Germinal center (tissue), 1 donor: Measurements from ENCODE around the gene DPP10.

Experiments used
- DNase-seq: peaks from one replicate; pipeline ENCODE4 v3.0.0; 2012; ENCODE audit warnings: mixed read lengths, low spot score

Gene DPP10

DNA sequence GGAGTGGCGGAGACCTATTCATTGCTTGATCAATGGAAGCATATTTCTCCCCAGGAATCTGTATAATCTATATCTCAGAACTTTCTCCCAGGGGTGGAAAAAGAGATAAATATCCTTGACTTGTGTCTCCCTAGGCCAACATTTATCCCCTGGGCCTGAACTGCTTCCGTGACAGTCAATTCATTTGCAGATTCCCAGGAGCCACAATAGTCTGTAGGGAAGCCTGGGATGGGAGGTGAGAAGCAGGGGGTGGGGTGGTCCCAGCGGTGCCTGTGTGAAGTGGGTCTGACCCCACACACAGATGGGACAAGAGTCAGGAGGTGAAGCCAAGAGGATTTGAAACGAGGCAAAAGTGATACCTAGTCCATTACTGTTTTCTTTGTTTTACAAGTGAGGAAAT lies 166.8 kb downstream of the DPP10 start:
- DNase-seq = no peak

DNA sequence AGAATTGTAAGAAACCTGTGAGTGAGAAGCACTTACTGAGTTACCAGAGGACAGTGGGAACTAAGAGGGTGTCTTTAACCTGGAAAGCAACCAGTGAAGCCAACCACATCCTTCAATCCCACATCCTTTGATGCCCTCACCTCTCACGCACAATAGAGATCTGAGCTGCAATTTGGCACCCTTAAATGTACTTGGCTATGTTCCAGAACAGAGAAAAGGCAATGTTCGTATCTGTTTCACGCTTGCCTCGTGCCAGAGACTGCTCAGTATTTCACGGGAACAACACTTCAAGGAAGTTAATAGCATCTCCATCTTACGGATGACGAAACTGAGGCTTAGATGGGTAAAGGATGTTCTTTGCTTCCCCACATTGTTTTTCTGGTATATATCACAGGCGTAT lies 167.4 kb downstream of the DPP10 start:
- no peak for DNase-seq

DNA sequence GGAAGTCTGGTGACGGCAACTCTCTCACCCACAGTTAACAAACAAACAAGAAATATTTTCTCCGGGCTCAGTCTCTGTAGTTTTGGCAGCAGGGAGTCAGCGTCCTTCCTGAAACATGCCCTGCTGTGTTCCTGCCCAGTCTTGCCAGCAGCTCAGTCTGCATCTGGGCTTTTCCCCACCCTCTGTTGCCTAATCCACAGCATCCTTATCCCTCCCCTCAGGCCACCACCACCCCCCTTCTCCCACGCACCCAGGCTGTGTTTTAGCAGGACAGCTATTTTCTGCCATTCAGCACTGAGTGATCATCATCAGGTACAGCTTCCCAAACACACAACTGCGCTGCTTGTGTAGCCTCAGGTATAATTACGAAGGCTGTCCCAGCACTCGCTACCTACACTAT lies 168.2 kb downstream of the DPP10 start:
- no peak for DNase-seq

DNA sequence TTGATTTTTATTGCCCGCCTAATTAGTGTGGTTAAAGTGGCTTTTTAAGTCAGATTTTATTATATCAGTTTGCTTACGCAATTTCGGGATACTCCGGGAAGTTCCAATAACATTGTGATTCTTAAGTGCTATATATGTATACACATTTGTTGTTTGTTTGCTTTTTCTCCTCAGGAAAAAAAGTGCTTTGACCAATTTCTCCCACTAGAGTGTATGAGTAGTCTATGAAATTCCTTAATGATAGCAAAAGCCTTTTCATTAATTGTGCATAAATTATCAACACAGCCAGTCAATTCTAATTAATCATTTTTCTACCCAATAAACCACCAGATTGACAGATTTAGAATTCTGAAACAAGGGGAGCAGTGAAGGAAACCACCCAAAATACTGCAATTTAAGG lies 172.2 kb downstream of the DPP10 start:
- no peak for DNase-seq

DNA sequence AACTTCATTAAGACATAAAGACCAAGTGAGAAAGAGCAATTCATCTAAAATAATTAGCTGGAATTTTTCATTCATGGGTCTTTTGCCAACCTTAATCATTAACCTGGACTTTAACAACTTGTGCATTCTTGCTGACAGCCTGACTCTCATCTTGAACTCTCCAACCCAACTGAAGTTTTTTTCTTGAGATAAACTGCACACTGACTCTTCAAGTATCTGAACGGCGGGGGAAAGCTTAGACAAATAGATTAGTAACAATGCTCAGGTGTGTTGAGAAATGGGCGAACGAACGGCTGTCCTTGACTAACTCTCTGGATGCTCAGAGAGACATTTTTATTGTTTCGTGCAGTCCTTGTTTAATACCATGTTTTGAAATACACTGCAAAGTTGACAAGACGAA lies 186.0 kb downstream of the DPP10 start:
- no peak for DNase-seq

DNA sequence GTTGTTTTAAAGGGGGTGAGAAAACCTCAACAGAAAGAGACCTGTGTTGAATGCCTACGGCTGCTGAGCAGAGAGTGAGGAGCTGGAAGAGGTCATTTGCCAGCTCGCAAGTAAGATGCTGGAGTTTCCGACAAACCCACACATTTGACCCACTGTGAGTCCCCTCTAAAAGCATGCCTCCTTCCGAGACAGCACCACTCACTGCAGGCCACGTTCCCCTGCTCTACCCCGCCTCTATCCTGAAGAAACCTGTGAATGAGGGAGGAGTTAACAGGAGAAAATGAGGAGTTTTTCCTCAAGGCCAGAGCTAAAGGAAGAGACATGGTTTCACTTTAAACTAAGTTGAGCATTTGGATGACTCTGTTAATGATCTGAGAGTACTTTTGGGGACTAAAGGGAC lies 188.7 kb downstream of the DPP10 start:
- DNase-seq = no peak

DNA sequence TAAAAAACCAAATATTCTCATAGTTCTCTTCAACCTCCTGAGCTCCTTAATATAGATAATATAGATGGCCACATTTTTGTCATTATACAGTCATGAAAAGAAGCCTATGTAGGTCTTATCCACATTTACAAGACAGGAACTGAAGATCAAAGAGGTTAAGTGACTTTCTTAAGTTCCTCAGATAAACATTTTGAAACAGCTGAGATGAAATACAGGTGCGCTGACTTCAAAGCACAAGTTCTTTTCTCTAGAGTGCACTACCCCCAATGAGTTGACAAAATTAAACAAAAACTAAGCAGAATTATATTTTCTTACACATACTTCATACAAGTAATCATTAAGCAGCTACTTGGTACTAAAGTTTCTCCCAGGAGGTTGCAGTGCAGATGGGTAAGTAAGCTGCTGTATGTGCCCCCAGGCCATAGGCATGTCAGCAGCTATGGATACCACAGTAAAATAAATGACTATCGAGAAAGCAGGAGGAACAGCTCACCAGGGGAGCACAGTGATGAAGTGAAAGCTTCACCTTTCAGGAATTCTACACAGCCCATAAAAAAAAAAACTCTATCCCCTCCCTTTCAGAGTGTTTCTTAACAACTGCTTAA lies 199.8 kb downstream of the DPP10 start:
- no peak for DNase-seq

DNA sequence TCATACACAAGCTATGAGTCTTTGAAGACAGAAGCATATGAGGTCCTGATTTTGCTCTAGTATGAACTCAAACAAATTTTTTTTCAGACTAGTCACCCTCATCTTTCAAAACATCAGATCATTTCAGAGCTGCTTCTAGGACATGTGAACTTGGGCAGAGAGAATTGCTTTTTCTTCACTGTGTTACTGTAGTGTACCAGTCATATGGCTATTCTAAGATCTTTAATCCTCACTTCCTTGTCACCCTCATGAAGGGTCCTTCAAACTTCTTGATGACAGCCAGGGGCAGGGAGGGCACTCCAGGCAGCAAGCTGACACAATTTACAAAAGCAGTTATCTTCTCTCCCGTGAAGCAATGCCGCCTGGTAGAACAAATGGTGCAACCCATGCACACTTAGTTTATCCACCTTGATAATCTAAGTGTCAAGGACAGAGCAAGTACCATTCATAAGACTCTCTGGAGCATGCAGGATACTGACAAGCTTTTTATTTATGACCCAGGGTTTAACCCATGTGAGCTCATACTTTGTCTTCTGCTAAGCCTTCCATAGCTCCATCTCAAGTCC lies 200.6 kb downstream of the DPP10 start:
- DNase-seq = no peak

DNA sequence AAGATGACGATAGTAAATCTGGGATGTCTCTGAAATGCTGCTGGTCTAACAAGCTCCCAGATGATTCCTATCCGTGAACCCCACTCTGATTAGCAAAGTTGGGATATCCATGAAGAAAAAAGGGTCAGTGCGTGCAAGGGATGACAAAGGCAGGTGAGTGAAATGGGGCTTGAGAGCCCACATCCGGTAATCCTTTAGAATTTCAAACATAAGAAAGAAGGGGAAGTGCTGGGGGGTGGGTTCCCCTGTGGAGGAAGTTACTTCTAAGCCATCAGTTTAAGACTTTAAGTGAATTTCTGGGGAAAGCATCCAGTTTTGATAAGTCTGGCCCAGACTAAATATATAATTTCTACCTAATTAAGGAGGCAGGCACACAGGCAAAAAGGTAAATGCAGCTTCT lies 209.5 kb downstream of the DPP10 start:
- no peak for DNase-seq

DNA sequence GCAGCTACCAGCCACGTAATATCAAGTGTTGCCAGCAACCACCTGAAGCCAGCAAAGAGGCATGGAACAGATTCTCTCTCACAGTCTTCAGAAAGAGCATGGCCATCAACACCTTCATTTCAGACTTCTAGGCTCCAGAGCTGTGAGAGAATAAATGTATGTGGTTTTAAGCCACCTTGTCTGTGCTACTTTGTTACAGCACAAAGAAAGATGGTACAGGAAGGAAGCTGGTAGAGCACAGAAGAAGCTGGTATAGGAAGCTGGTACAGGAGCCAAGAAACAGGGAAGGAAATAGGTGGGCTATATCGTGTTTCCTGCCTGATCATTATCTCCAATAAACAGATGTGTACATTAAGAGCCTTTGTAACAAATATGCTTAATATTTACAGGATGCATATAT lies 217.4 kb downstream of the DPP10 start:
- no peak for DNase-seq

DNA sequence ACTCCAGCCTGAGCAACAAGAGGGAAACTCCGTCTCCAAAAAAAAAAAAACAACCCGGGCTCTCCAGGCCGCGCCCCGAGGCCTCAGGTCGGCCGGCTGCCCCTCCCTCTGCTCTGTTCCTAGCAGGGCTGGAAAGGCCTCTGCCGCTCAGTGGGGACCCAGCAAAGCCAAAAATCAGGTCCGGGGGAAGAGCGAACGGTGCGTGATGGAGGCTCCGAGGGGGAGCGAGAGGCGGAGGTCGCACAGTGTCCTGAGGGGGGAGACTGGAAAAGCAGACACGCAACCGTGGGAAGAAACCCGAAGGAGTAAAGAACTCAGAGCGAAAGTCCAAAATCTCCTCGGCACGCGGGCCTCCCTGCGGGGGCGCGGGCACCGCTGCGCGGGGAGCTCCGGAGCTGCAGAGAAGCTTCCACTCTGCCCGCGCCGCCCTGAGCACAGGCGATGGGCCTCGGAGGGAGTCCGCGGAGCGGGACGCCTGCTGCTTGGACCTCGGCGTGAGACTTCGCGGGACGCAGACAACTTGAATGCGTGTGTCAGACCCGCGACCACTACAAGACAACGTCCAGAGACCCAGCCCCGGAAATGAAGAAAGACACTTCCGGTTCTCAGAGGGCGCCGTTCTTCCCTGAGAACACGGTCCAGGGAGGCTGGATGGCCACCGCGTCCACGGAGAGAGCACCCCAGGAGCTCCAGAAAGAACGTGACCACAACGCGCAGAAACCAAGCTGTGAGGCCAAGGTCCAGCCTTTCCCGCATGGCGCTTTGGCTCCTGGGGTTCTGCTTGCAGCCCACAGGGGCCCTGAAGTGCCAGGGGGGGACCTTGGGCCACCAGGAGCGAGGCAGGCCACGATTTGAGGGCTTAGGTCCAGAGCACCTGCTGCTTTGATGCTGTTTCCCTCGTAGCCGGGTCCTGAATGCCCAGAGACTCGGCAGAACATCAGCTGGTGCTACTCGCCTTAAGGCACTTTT lies 219.8 kb downstream of the DPP10 start:
- no peak for DNase-seq

DNA sequence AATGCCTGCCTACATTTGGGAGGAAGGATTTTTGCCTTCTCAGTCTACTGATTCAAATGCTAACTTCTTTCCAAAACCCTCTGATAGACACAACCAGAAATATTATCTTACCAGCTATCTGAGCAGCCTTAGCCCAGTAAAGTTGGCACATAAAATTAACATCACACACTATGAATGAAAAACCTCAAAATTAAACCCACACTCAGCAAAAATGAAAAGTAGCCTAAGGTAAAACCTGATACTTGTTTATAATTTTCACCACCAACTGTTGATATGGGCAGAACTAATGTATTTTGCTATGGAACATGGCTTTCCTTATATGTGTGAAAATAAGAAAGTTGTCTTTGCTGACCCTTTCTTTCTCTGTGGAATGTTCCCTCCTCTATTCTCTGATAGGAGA lies 226.0 kb downstream of the DPP10 start:
- no peak for DNase-seq

DNA sequence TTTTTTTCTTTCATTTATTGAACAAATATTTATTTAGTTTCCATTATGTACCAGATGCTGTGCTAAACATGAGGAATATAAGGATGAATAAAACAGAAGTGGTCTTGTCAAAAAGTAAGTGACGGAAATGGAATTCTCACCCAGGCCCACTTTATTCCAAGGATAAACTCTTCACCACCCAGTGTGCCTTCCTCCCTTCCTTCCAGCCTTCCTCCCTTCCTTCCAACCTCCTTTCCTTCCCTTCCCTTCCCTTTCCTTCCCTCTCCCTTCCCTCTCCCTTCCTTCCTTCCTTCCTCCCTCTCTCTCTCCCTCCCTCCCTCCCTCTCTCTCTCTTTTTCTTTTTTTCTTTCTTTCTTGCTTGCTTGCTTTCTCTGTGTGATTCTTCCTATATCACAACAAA lies 240.8 kb downstream of the DPP10 start:
- DNase-seq = no peak

DNA sequence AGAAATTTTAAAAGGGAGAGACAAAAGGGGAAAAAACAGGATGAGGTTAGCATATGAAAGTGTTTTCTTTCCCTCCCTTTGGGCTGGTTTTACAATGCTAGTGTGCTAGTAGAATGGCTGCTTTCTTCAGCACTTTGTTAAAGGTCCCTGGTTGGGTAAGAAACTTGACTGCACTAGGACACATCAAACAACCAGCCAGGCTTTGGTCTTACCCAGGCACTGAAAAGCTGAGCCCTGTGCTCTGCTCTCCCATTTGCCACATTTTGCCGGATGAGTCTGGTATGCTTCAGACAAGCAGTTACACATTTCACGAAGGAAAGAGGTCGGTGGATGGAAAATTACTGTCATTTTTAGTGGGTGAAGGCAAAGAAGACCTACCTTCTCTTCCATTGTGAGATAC lies 242.0 kb downstream of the DPP10 start:
- DNase-seq = no peak

DNA sequence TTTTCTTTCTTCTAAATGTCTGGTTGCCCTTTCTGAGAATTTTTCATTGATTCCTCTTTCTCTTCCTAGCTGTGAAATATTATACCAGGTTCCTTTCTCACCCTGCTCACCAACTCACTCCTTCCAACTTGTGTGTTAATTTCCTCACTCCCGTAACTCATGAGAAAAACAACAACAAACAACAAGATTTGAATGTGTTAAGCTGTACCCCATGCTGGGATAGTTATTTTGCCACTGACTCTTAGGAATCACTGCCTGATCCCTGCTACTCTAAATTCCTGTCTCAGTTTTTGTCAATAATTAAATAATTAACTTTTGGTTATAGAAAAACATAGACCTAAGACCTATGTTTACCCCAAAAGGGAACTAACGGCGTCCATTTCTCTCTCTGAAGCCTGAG lies 242.7 kb downstream of the DPP10 start:
- DNase-seq = no peak

DNA sequence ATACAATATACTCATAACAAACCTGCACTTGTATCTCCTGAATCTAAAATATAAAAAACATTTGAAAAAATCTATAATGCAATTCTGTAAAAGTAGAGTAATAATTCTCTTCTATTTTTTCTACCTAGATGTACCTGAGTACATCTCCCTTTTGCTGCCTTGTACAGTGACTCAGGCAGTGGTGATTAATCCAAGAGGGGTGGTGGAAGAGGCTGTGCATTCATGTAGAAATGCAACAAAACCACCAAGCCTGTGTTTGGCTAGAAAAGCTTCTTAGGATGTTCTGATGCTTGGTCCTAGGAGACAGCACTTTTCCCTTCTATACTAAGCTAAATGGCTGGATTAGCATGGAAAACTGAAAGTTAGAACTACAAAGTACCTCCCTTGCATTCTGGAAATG lies 245.8 kb downstream of the DPP10 start:
- no peak for DNase-seq

DNA sequence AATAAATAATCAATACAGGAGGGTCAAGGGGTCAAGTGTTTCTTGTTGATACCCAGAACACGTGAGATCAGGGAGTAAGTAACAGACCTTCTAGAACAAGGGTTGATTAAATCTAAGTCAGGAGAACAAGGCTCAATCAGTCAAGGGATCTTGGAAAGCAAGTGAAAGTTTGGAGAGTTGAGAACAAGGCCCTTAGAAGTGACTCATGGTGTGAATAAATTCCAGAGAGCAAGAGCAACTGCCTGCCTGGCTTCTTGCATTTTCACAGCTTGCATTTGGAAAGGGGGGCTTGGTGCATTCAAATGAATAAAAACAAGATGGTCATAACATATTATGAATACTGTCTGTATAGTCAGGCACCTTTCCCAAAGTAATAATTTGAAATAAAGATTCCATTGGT lies 256.1 kb downstream of the DPP10 start:
- no peak for DNase-seq

DNA sequence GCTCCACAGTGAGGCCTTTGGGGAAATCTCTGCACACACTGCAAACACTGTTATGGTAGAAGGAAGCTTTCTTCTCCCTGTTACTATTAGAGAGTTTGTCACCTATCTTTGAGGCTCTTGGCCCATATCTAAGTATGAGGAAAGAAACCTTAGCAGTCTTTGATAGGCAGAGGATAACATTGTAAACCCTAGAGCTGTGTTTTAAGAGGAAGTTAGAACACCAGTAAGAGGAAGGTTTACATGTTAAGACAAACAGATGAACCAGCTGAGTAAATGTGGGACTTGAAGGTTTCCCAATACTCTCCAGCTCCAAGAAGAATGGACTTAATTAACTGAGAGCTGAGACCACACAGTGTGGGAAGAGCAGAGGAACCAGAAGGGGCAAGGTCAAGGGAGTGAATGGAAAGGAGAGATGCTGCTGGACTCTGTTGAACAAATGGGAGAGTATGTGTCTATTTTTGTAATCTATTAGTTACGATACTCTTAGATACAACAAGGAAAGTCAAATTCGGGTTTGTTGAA lies 257.0 kb downstream of the DPP10 start:
- no peak for DNase-seq

DNA sequence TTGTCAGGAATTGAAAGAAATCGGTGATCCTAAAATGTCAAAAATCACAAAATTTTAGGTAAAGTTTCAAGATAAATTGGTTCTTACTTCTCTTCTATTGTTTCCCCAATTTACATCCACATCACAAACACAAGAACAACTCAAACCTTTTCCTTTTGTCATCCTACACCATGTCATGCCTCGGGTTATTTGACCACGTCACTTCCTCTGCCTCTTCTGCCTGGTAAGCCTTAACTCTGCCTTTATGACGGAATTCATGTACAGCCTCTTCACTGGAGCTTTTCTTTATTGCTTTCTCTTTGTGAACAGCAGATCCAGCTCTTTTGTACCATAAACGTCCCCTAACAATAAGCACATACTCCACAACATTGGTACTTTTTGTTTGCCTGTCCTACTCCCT lies 258.0 kb downstream of the DPP10 start:
- DNase-seq = no peak

DNA sequence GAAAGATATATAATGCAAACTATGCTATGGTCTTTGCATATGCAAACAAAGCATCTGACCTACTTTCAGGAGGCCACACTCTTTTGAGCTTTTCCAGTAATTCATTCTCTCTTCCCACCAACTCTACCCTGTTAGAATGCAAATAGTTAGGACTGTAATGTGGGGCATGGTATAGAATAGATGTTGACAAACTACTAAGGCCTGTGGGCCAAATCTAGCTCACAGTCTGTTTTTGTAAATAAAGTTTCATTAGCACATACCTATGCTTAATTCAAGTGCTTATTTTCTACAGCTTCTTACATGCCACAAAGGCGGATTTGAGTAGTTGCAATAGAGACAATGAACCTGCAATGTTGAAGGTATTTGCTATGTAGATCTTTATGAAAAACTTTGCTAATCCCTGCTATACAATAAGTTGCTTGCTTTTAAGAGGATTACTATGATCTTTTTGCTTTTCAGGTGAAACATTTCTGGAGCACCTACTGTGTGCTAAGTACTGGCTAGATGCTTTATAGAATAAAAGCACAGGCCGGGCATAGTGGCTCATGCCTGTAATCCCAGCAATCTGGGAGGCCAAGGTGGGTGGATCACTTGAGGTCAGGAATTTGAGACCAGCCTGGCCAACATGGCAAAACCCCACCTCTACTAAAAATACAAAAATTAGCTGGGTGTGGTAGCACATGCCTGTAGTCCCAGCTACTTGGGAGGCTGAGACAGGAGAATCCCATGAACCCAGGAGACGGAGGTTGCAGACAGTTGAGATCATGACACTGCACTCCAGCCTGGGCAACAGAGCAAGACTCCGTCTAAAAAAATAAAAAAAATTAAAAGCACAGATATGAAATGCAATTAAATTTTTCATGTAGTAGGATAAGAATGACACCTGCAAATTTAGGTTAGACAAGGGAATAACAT lies 267.8 kb downstream of the DPP10 start:
- no peak for DNase-seq

DNA sequence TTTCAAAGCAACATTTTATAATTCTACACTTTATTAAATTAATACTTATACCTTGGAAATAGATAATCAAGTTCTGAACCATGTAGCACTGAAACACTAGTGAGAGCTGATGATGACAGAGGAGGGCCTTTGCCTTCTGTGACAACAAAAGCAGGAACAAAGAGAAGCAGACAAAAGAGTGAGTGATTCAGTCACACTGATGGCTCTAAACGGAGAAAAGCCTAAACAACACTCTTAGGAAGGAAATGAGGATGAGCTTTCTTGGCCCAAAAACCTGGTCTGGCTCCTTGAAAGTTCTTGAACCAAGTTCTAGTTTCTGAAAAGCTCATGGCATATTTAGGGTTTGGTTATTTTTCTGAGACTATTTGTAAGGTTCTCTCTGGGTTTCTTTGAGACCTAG lies 271.9 kb downstream of the DPP10 start:
- no peak for DNase-seq

DNA sequence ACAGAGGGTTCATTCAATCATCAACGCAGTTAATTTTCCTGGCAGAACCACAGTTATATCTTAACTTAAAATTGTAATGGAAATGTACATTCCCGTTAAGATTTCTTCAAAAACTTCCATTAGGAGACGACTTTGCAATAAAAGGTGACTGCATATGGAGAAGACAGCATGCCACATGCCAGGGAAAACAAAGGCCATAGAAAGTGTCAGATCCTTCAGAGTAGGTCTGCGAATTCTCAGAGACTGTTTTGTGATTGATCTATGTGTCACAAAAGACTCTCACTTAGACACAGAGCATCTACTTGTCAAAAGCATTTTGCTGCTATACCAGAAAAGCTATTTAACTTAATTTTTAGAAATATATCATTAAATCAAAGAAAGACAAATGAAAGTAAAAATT lies 274.6 kb downstream of the DPP10 start:
- DNase-seq = no peak
